MM.1S (cell line): ENCODE data around the gene SDHA.

ENCODE experiments used
- CTCF ChIP-seq: fragments of 300-600 bp; sonication (generic); IDR thresholded peaks from 2 replicates; pipeline ENCODE4 v1.5.1; 2016; ENCODE audit warnings: antibody characterized with exemption, low read length, mixed read lengths
- EZH2 ChIP-seq: fragments of 300-600 bp; sonication (generic); optimal IDR thresholded peaks from 2 replicates; pipeline ENCODE3; 2017; ENCODE audit warnings: low read depth, mild to moderate bottlenecking, antibody characterized with exemption, low read length, mixed read lengths
- EZH2phosphoT487 ChIP-seq: fragments of 300-600 bp; sonication (generic); IDR thresholded peaks from 2 replicates; pipeline ENCODE4 v1.6.1; 2018; ENCODE audit warnings: antibody characterized with exemption, low read length

GRCh38 chr5:174291-174600 lies 43.9 kb upstream of the SDHA start:
- TF ChIP-seq CTCF (no peak), EZH2 (no peak), EZH2phosphoT487 (no peak)
